ENCODE data around the gene FOXC1. TPM values are rescaled to one million over a fixed set of nuclear protein-coding genes. Genes with fewer than 3 reads are reported as not detected.

FOXC1 gene
- total RNA-seq, 1 donor from 2014 or later: 7.1 TPM

DNA sequence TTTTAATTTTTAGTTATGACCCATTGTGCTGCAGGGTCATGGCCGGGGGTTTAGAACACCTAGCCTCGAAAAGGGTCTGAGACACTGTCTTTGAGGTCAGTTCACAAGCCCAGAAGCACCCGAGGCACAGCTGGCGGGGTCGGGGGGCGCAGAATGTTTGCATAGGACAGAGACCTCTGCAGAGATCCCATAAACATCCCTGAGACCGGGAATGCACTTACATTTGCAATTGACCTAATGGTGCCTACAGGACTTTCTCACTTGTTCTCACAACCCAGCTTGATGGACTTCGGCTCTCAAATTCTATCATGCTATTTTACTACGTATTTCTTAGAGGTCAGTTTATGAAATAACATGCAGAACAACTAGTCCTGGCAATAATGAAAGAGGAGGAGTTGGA is 33.5 kb upstream of the FOXC1 start:
- intact Hi-C loops (cut with micrococcal nuclease): no loop called here

DNA sequence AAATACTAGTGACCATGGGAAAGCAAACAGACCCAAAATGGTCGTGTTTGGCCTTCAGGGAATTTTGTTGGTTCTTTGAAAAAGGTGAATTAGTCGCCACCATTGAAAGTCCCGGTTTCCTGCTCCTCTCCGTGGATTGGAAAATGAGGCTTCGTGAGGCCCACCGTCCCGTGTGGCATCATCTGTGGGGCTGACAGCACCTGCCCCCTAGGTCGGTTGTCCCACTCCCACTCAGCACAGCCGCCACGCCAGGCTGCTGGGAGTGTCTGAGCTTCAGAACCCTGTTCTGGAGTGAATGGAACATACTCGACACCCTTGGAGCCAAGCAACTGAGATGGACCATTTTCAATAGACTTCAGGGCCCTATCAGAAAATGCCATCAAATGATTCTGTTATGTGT is 33.0 kb upstream of the FOXC1 start:
- H3K27me3 ChIP-seq (ENCODE audit: low read depth): peaks cover 11% of the 10 kb centered on the region
- H3K4me3 ChIP-seq: no peak overlapping the region
- H3K27ac ChIP-seq (replicated peaks): no peak overlapping the region
- DNase-seq: no peak
- TF ChIP-seq, protein P1, sequence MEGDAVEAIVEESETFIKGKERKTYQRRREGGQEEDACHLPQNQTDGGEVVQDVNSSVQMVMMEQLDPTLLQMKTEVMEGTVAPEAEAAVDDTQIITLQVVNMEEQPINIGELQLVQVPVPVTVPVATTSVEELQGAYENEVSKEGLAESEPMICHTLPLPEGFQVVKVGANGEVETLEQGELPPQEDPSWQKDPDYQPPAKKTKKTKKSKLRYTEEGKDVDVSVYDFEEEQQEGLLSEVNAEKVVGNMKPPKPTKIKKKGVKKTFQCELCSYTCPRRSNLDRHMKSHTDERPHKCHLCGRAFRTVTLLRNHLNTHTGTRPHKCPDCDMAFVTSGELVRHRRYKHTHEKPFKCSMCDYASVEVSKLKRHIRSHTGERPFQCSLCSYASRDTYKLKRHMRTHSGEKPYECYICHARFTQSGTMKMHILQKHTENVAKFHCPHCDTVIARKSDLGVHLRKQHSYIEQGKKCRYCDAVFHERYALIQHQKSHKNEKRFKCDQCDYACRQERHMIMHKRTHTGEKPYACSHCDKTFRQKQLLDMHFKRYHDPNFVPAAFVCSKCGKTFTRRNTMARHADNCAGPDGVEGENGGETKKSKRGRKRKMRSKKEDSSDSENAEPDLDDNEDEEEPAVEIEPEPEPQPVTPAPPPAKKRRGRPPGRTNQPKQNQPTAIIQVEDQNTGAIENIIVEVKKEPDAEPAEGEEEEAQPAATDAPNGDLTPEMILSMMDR (IDR thresholded peaks at IDR 0.05; ENCODE audit: borderline replicate concordance): no peak
- H3K36me3 ChIP-seq: no peaks in the 10 kb centered on the region
- intact Hi-C loops (cut with micrococcal nuclease): no loop called here
- peaks cover 6% of the 10 kb centered on the region for H3K4me1 ChIP-seq
- peaks cover 10% of the 10 kb centered on the region for H3K9me3 ChIP-seq (replicated peaks)

More for the DNA sequence above, 33.5 kb upstream of the FOXC1 start:
- TF ChIP-seq, protein P1 (IDR thresholded peaks at IDR 0.05; ENCODE audit: borderline replicate concordance): no peak
- Histone ChIP-seq H3K4me3 (peak overlapping the region; percentile 40), H3K27ac (replicated peaks) (peak overlapping the region; percentile 69), H3K36me3 (no peaks in the 10 kb centered on the region), H3K27me3 (ENCODE audit: low read depth) (peaks cover 11% of the 10 kb centered on the region), H3K4me1 (peaks cover 6% of the 10 kb centered on the region), H3K9me3 (replicated peaks) (peaks cover 15% of the 10 kb centered on the region)
- no peak for DNase-seq

DNA sequence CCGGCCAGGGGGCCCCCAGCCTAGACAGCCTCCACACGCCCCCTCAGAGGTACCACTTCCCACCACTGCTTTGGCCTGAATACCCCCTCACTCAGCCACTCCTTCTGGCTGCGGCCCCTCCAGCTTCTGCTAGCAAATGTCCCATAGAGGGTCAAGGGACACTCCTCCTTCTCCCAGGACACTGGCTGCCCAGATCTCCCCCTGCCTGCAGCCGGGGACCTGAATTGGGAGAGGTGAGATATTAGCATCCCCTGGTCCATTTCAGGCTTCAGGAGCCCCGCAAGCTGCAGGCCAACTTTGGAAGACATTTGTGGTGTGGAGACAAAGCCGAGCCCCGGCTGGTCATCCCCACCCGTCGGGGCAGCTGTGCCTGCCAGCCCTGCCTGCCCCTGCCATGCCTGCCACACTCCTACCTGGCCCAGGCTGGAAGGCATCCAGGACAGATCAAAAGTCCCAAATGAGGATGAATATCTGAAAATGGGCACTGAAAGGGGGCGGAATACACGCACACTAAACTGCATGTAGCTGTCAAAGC is 32.5 kb upstream of the FOXC1 start:
- intact Hi-C loops (cut with micrococcal nuclease): no loop called here
- no peaks in the 10 kb centered on the region for H3K36me3 ChIP-seq
- TF ChIP-seq, protein P1 (IDR thresholded peaks at IDR 0.05; ENCODE audit: borderline replicate concordance): no peak
- DNase-seq: no peak
- peaks cover 11% of the 10 kb centered on the region for H3K27me3 ChIP-seq (ENCODE audit: low read depth)
- peaks cover 6% of the 10 kb centered on the region for H3K4me1 ChIP-seq
- H3K9me3 ChIP-seq (replicated peaks): peaks cover 5% of the 10 kb centered on the region
- H3K27ac ChIP-seq (replicated peaks): no peak overlapping the region
- no peak overlapping the region for H3K4me3 ChIP-seq

DNA sequence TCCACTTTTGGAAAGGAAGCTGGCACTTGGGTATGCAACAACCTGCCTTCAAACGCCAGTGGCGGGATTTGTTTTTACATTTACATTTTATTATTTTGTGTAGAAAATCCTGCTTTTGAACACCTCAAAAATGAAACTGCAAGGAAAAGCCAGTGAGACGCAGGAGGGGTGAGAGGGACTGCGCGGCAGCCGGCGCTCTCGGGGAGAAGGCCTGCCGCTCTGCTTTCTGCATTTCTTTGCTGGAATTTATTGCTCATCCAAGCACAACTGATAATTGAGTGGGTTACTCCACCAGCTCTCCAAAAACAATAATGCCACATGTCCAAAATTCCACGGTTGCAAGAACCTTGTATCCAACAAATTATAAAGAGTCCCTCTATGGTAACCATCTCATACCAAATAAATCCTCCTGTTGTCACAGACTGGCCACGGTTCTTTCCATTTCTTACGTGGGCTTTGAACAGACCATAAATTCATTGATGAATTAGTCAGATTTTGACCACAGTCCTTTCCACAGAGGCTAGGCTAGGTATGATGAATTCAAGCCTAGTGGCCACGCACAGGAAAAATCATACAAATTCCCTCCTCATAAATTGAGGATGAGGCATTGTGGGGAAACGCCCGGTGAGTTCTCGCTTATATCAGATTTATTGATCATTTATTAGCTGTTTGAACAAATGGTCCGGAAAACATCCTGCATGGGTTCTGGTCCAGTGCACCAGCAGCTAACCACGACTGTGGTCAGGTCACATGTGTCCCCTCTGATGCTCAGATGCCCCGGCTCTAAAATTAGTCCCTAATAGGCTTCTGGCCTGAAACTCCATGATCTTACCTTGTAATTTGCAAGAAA is 31.6 kb upstream of the FOXC1 start:
- Histone ChIP-seq H3K9me3 (replicated peaks) (no peaks in the 10 kb centered on the region), H3K4me1 (peaks cover 6% of the 10 kb centered on the region), H3K27ac (replicated peaks) (no peak overlapping the region), H3K4me3 (no peak overlapping the region), H3K27me3 (ENCODE audit: low read depth) (peaks cover 11% of the 10 kb centered on the region), H3K36me3 (no peaks in the 10 kb centered on the region)
- TF ChIP-seq, protein P1 (IDR thresholded peaks at IDR 0.05; ENCODE audit: borderline replicate concordance): no peak
- intact Hi-C loops (cut with micrococcal nuclease): no loop called here
- no peak for DNase-seq

DNA sequence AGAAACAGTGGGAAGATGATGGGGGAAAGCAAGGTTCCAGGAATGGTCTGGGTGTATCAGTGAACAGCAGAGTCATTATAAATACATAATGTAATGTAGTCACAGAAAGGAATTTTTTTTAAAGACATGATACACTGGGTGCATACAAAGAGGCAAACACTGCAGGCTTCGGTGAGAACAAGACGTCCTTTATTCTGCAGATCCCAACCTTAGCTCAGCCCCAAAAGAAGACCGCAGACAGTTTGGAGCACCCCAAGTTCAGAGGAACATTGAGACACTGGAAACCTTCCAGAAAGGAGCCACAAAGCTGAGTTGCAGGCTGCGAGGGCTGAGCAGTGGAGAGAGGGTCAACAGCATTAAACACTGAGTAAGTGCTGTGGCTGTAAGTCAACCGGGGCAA is 30.6 kb upstream of the FOXC1 start:
- no peak for DNase-seq
- TF ChIP-seq, protein P1 (IDR thresholded peaks at IDR 0.05; ENCODE audit: borderline replicate concordance): no peak
- H3K9me3 ChIP-seq (replicated peaks): no peaks in the 10 kb centered on the region
- peaks cover 6% of the 10 kb centered on the region for H3K4me1 ChIP-seq
- intact Hi-C loops (cut with micrococcal nuclease): no loop called here
- H3K4me3 ChIP-seq: no peak overlapping the region
- H3K27me3 ChIP-seq (ENCODE audit: low read depth): peaks cover 11% of the 10 kb centered on the region
- no peaks in the 10 kb centered on the region for H3K36me3 ChIP-seq
- H3K27ac ChIP-seq (replicated peaks): no peak overlapping the region
